HTERT RPE-1 (cell line): Measurements from ENCODE around the gene COL8A1.
"Not testable (repeated sequence)": the region's sequence is repeated elsewhere in the genome, so short reads cannot be mapped to it uniquely, and the experiment has no call there.

Experiments
- in situ Hi-C: fragments of 300-500 bp; cut with MboI; formaldehyde crosslinking; loops from 4 replicates; pipeline ENCODE4 v1.14.3; 2020; ENCODE audit warnings: low sequenced_read_pairs

COL8A1 gene

DNA sequence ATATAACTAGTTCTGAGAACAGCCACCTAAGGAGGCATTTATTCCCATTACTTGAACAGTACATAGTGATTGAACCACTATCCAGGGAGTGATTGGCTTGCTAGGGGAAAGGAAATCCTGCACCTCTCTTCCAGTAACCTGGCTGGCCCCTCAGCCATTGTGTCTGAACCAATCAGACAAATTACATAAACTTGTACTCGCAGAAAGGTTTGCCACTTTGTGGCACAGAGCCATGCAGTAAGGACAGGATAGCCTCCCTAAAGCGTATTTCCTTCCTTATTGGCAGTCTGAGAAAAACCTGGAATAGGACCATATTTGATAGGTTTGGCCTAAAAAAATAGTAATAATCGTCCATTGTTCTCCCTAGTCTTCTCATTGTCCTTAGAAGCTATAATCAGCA lies 198.3 kb downstream of the COL8A1 start:
- in situ Hi-C loops = no loop called here

DNA sequence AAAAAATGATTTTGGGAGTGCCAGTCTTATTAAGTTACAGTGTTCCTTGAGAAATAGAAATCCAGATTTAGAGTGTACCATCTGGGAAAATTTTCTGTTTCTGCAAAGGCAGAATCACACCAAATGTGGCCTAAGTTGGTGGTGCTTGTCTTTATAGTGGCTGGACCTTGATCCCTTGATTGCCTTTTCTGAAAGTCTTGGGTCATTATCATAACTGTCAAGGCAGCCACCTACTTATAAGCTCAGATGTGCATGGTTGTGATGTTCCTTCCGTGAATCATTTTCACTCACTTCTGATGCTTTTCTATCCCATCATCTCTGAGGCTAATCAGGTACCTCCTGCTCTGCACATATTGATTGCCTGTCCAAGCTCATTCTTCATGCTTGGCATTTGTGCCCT lies 199.3 kb downstream of the COL8A1 start:
- in situ Hi-C loops = no loop called here

DNA sequence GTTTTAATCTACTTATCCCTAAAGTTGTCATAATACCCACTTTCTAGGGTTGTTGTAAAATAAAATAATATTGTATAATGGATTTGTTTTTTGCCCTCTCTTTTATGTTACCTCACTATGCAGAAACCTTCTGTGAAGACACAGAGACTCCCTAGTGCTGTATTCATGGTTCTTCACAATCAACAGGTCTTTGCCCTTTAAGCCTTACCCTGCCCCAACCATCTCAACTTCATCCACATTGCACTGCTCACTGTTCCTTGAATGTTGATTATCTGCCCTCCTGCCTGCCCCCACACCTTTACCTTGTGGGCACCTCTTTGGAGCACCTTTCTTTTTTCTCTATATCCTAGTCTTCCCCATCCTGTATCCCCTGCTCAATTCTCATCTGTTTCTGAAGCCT lies 200.4 kb downstream of the COL8A1 start:
- in situ Hi-C loops = no loop called here

DNA sequence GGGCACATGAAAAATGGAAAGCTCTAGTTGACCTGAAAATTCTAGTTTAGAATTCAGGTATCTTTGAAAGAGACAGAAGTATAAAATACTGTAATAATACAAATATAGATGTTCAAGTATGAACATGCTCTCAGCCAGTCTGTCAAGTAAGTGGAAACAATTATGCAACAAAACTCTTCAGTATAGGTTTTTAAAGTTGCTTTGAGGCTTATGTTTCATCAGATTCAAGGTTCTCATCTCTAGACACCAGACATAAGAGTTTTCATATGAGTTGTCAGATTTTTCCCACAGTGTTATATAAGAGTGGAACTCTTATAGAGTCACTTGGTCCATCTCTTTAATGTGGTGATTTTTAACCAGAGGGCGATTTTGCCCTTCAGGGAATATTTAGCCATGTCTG lies 201.2 kb downstream of the COL8A1 start:
- in situ Hi-C loops = no loop called here

DNA sequence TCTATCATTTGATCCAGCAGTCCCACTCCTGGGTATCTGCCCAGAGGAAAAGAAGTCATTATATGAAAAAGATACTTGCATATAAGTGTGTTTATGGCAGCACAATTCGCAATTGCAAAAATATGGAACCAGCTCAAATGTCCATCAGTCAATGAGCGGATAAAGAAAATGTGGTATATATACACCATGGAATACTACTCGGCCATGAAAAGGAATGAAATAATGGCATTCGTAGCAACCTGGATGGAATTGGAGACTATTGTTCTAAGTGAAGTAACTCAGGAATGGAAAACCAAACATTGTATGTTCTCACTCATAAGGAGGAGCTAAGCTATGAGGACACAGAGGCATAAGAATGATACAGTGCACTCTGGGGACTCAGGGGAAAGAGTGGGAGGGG lies 203.6 kb downstream of the COL8A1 start:
- in situ Hi-C loops = not testable (repeated sequence)

DNA sequence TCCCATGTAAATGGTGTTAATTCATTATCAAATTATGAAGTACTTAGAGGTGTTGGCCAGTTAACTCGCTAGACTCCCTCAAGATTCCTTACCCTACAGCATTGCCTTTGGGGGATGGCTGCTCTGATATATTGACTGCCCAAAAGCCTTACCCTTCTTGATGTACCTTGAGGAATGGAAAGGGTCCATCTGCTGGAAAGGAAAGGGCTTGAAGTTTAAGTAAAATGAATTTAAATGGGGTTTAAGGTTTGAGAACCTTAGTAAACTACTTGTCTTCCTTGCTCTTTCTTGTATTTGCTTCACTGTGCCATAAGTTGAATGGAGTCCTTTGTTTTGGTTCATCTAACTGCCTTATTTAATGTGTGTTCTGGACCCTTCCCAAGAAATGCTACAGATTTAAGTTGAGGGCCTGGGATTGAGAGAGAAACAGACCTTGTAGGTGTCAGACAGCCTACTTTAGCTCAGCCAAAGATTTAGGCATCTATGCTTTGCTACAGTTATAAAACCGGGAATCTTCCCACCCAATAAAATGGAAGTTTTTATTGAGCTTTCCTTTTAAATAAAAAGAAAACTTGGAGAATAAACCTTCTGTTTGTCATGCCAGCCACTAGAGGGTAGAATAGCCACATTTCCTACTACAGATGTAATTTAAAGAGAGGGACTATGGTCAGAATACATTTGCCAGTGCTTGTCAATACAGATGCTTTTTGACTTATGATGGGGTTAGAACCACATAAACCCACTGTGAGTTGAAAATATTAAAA lies 204.6 kb downstream of the COL8A1 start:
- in situ Hi-C loops = no loop called here

DNA sequence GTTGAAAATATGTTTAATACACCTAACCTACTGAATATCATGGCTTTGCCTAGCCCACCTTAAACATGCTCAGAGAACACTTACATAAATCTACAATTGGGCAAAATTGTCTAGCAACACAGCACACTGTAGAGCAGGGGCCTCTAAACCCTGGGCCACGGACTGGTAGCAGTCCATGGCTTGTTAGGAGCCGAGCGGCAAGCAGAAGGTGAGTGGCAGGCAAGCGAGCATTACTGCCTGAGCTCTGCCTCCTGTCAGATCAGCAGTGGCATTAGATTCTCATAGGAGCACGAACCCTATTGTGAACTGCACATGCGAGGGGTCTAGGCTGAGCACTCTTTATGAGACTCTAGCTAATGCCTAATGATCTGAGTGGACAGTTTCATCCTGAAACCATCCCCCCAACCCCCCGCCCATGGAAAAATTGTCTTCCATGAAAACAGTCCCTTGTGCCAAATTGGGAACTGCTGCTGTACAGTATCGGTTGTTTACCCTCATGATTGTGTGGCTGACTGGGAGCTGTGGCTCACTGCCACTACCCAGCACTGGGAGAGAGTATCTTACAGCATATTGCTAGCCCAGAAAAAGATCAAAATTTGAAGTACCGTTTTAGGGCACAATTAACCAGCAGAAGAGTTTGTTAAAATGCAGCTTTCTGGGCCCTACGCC lies 205.3 kb downstream of the COL8A1 start:
- in situ Hi-C loops = no loop called here

DNA sequence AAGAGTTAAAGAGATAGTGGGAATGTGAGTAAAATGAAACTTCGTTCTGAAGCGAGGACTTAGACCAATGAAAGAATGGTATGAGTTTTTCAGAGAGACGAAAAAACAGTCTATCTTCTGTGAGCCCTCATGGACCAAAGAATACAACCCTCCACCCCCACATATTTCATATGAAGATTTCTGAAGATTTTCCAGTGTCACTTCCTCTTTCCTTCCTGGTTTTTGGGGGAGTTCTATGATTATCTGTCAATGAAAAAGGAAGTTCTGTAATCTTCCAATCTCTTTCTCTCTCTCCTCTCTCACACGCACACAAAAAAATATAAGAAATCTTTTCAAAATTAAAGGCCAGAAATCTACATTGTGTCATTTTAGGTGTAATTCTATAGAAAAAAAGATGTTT lies 206.9 kb downstream of the COL8A1 start:
- in situ Hi-C loops = no loop called here

DNA sequence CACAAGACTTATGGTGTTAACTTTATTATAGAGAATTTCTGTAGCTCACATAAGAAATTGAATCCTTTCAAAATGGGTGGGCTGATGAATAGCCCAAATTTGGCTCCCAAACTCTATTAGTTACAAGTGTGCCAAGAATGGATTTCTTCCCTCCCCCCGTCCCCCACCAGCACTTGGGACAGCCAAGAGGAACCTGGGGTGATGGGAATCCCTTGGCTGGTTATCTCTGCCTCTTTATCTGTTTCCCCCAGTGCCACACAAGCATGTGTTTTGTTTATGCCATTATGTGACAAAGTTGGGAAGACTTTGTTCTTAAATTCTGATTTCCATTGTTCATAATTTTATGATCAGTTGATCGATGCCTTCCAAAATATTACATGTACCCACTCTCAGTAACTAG lies 207.6 kb downstream of the COL8A1 start:
- in situ Hi-C loops = no loop called here

DNA sequence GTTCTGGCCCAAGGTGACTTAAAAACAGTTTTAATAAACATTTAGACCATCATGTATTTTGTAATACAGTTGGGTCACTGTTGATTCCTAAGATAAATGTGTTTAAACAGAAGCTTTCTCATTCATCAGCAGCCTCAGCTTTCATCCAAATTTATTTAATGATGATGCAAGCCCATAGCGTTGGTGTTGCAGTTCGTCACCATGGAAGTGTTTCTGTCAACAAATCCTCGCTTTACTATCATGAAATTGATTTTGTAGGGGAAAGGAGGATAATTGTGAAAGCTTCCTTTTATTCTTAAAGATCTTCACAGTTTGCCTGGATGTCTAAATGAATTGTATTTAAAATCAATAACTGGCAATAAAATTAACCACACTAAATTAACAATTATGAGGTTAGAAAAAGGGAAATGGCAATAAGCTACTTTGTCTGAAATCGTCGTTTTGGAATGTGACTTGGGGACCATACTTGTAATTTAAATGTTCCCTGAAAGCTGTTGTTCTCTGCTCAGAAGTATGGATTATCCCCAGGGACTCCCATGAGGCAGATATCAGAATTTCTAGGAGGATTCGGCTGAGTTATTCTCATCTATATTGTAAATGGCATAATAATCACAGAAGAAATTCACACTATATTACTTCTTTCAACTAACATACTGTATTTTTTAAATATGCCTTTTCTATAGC lies 208.2 kb downstream of the COL8A1 start:
- in situ Hi-C loops = no loop called here

DNA sequence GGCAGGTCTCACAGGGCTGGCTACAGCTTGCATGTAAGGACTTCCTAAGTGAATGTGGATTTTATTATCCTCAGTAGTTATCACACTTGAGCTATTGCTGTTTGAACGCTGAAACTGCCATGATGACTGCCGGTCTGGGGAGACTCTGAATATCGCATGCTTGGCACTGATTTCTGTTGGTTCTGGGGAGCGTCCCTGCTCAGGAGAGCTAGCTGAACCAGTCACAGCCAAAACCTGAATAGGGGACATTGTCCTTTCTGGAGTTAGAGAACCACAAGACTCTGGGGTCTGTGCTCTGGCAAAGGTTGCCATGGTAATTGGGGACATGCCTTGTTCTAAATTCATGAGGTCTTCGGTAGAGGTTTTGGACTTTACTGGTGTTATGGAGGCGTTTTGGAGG lies 210.0 kb downstream of the COL8A1 start:
- in situ Hi-C loops = no loop called here
